GM19238 (cell line): Measurements from ENCODE around the gene FAM83G.

Experiments
- DNase-seq: peaks from one replicate; pipeline ENCODE4 v3.0.0; 2011; ENCODE audit warnings: low spot score; ENCODE audit not compliant: insufficient read length

Gene FAM83G

DNA sequence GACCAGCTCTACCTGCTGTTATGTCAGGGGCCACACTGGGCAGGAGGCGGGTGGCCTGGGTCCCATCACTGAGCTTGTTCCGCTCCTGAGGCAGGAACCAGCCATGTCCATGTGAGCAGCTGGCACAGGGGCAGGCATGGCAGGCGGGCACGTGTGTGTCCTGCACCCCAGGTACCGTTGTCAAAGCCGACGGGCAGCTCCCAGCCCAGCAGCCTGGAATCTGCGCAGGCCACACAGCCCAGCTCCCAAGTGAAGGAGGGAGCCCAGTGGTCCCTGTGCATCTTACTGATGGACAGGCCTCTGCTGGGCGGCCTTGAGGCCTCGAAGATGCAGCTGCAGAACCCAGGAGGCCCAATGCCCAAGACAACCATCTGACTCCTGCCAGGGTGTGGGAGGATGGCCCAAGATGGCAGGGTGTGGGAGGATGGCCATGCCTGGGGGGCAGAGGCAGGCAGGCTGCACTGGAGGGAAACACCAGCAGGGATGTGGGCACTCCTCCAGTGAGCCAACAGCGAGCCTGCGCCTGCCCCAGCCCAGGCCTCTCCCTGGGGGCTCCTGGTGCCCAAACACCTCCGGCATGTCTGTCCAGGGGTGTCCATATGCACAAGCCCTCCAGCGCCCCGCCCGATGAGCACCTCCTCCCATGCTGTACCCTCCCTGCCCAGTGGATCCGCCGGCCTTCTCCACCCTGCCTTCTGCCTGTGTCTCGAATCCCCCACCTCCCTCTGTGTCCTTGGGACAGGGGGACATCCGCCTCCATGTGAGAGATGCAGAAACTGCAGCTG is 12.8 kb downstream of the FAM83G start:
- no peak for DNase-seq

DNA sequence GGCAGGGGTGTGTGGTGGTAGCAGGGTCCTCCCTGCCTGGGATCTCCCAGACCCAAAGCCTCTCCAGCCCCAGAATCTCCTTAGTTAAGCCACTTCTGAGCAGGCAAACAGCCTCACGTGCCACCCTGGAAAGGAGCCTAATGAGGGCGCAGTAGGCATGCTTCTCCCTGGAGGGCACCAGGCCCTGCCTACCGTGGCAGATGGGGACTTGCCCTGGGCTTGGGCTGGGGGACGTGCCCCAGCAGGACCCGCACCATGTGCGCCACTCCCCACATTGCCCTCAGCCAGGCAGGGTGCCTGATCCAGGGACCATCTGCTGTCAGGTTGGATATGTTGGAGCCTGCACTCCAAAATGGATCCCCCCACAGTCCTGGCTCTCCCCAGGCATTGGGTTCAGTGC is 14.2 kb downstream of the FAM83G start:
- DNase-seq, result no peak

GRCh38 chr17:18988546-18989173 is 15.9 kb downstream of the FAM83G start:
- DNase-seq, result no peak

DNA sequence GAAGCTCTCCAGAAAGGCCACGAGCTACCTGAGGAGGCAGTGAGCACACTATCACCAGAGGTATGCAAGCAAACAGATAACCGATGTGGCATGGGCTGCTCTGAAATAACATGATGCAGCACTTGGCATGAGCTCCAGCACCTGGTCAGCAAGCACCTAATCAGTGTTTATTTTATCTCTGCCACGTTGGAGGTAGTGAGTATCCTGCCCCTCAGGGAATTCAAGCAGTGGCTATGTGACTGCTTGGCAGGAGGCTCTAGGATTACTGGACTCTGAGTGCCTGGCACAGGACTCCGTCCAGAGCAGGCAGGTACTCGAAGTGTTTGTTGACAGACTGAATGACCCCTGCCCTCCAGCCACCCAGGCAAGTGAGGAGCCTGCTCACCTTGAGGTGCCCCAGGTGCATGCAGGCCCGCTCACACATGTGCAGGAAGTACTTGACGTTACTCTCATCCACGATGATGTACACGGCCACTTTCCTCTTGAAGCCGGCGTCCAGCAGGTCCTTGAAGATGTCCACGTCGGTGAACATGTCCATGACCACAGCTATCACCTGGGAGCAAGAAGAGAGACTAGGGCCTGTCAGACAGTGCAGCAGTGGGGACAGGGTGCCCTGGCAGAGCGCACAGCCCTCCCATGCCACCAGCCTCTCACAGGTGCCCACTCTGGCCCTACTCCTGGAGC is 16.6 kb downstream of the FAM83G start:
- DNase-seq, result no peak

DNA sequence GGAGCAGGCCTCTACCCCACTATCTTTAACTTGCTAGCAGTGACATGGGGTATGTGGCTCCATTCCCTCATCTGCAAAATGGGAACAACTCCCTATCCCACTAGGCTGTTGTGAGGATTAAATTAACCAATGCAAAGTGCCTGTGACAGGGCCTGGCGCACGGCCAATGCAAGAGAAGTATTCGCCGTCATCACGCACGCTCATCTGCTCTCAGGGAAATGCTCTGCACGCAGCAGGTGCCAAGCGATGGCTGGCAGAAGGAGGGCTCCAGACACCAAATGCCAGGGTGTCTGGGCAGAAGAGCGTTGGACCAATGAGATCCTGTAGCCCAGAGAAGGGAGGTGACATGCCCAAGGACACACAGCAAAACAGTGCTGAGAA is 17.3 kb downstream of the FAM83G start:
- no peak for DNase-seq

DNA sequence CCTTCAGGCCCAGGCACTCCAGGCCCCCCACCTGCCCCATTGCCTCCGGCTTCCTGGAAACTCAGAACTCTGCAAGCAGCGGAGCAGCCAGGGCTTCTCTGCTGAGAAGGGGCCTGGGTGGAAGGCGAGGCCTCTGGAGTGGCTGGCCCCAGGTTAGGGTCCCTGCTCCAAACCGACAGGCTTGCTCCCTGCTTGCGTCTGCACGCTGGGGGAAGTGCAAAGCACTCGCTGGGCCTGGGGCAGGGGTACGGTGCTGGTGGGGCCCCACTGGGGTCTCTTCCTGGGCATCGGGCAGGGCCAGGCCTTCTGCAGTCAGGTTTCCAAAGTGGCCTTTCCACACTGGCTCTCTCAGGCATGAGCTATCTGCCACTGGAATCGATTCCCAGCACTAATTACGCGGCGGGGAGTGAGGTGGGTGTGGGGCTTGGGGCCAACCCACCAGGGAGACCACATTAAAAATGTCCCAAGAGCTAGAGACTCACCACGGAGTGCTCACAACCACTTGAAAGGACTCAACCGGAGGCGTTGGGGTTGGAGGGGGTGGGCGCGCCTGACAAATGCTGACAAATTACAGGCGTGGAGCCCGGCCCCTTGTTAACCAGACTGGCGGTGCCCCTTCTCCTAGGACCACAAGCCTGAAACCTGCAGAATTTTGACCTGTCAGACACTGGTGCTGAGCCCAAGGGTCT is 17.9 kb downstream of the FAM83G start:
- no peak for DNase-seq

GRCh38 chr17:18985475-18985874 is 19.1 kb downstream of the FAM83G start:
- DNase-seq, result no peak

GRCh38 chr17:18984273-18985114 is 20.1 kb downstream of the FAM83G start:
- no peak for DNase-seq

GRCh38 chr17:18981642-18982424 is 22.7 kb downstream of the FAM83G start:
- DNase-seq, result no peak

DNA sequence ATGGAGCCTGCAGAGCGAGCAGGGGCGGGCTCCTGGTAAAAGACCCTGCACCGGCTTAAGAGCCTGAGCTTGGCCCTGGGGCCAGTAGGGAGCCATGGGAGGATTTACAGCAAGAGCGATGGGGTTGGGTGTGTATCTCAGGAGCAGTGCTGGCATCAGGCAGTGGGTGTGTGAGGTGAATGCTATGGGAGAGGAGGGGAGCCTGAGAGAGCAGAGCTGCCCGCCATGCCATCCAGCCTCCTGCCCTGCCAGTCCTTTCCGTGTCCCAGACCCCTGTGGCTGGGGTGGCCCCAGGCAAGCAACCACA is 23.3 kb downstream of the FAM83G start:
- DNase-seq, result no peak

DNA sequence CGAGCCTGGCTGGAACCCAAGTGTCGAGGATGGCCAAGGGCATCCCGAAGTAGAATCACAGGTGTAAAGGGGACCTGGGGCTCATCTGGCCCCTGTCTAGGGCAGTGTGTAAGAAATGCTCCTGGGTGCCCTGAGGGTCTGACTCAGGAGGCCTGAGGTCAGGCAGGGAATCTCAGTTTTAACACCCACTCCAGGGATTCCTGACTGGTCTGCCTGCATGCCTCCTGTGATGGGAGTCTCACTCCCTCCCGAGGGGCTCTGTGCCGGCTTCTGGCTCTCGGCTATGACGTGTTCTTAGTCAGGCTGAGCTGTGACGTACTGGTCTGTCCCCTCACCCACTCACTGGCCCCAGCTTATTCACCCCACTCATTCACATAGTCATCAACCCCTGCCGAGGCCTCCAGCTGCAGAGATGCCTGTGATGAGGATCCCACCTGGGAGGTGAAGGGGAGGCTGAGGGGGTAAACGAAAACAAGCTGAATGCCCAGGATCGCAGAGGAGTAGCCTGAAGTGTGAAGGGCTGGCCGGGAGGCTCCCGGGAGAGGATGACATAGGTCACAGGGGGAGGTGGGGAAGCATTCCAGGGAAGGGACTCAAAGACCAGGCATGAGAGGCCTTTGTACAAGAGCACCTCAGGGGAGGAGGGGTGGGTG is 23.8 kb downstream of the FAM83G start:
- DNase-seq, result no peak

GRCh38 chr17:18978655-18979054 is 25.9 kb downstream of the FAM83G start:
- no peak for DNase-seq

GRCh38 chr17:18978050-18978449 is 26.5 kb downstream of the FAM83G start:
- no peak for DNase-seq

GRCh38 chr17:18977646-18978045 is 26.9 kb downstream of the FAM83G start:
- no peak for DNase-seq

DNA sequence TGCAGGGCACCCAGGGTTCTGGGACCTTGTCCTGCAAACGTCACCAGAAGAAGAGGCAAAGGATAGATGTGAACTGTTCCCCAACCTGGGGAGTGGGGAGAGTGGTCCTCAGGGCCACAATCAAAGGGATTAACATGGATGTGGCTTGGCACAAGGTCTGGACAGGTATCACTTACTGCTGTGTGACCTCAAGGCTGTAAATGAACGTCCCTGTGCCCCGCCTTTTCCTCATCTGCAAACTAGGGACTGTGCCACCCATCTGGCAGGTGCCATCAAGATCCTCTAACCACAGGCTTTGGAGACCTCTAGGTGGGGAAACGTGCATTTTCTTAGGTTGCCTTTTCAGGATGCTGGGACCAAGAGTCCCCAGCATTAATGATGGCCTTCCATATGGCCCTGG is 27.5 kb downstream of the FAM83G start:
- DNase-seq, result no peak

DNA sequence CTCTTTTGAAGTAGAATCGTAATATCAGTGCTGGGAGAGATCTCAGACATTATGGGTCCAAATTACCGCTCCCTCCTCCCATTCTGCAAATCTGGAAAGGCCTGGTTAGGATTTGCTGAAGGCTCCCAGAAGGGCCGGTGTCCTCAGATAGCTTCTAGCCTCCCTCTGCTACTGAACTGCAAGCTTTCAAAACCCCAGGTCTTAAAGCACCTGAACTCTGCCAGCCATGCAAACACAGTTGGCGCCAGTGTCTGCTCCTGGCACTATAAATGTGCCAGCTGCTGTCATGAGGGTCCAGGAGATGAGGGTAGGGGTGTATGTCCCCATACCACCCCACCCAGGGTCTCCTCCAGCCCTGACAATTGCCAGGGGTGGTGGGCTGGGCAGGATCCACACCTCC is 28.4 kb downstream of the FAM83G start:
- DNase-seq, result no peak

DNA sequence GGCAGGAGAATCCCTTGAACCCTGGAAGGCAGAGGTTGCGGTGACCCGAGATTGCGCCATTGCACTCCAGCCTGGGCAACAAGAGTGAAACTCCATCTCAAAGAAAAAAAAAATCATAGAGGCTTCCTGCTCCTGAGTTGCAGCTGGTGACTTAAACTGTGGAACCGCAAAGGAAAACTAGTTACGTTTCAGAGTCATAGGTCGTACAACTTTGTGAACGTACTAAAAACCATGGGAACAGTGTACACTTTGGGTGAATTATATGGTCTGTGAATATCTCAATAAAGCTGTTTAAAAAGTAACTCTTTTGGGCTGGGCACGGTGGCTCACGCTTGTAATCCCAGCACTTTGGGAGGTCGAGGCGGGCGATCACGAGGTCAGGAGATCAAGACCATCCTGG is 29.0 kb downstream of the FAM83G start:
- no peak for DNase-seq

- no peak for DNase-seq
Measured at GRCh38 chr17:18974407-18975149, 30.0 kb downstream of the FAM83G start.

DNA sequence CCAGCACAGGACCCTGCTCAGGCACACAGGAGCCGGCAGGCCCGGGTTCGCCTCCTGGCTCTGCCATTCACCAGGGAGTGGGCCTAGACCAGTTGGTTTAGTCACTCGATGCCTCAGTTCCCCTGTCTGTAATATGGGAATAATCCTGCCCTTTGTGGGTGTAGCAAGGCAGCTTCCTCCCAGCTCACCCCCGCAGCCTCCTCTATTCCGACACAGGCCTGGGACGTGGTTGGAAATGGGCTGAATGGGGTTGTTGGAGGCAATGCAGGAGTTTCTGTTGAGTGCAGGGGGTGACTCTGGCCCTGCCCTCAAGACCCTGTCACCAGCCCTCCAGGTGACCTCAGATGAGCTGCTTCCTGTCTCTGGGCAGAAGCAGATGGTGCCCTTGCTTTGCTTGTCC is 32.8 kb downstream of the FAM83G start:
- DNase-seq, result no peak
